T47D (cell line): ENCODE data around the gene ERBB3.
A peak's percentile ranks its signal among the peaks of the same experiment; 100 is the strongest.
"Not testable (repeated sequence)": the region's sequence is repeated elsewhere in the genome, so short reads cannot be mapped to it uniquely, and the experiment has no call there.

Experiments used
- DNase-seq, 2 experiments: peaks; one replicate each; pipeline versions ENCODE4 v3.0.0 to v3.0.0-alpha.2; 2011 to 2012; ENCODE audit warnings: low read depth in 1 of 2, low spot score in 1 of 2
- JUND ChIP-seq: IDR thresholded peaks from 2 replicates; pipeline ENCODE4 v1.6.1; 2012; ENCODE audit warnings: low read depth
- in situ Hi-C: cut with HindIII; loops from 2 replicates; pipeline ENCODE4 v1.10.0; 2016; ENCODE audit warnings: low sequenced_read_pairs, low pct_unique_long_range_greater_than_20kb

Gene ERBB3

GRCh38 chr12:56079723-56080555, at the start of gene ERBB3:
Gene ERBB3 (plus strand): TSS chr12:56080165. CDS start chr12:56080301, 136 bp downstream.
- in situ Hi-C loops = no loop called here

GRCh38 chr12:56031987-56032386, 48.0 kb upstream of the ERBB3 start:
- TF ChIP-seq JUND = no peak

More at GRCh38 chr12:56079723-56080555, at the start of gene ERBB3:
- TF ChIP-seq JUND = peak; percentile 50; the same call in 1 of the 2 replicates
- DNase-seq = peak; percentile 88 to 98

GRCh38 chr12:56034586-56035332, 45.2 kb upstream of the ERBB3 start:
- TF ChIP-seq JUND = no peak
- no peak for DNase-seq
- in situ Hi-C loops = no loop called here

More at GRCh38 chr12:56031987-56032386, 48.0 kb upstream of the ERBB3 start:
- DNase-seq = no peak
- in situ Hi-C loops = no loop called here

GRCh38 chr12:56037161-56037560, 42.8 kb upstream of the ERBB3 start:
- no peak for TF ChIP-seq JUND
- no peak for DNase-seq
- in situ Hi-C loops = no loop called here

GRCh38 chr12:56038022-56038655, 41.8 kb upstream of the ERBB3 start:
- TF ChIP-seq JUND = no peak
- no peak for DNase-seq
- in situ Hi-C loops = no loop called here

GRCh38 chr12:56040151-56040550, 39.8 kb upstream of the ERBB3 start:
- DNase-seq = no peak
- in situ Hi-C loops = no loop called here
- TF ChIP-seq JUND = no peak

GRCh38 chr12:56040963-56041551, 38.9 kb upstream of the ERBB3 start:
- no peak for DNase-seq
- TF ChIP-seq JUND = no peak
- in situ Hi-C loops = no loop called here

GRCh38 chr12:56041552-56042429, 38.2 kb upstream of the ERBB3 start, which contains the start of gene RPS26:
Gene RPS26 (plus strand): TSS chr12:56041918. CDS start chr12:56042167, 249 bp downstream.
- peak; percentile 57; the same call in 1 of the 2 replicates for TF ChIP-seq JUND
- DNase-seq = peak; percentile 69 to 100
- in situ Hi-C loops = no loop called here

GRCh38 chr12:56042430-56042813, 37.5 kb upstream of the ERBB3 start:
- in situ Hi-C loops, DNase-seq: not testable (repeated sequence)

- DNase-seq = no peak
- no peak for TF ChIP-seq JUND
- in situ Hi-C loops = no loop called here
Measured at GRCh38 chr12:56042843-56043242, 37.1 kb upstream of the ERBB3 start.

- no peak for TF ChIP-seq JUND
- in situ Hi-C loops = no loop called here
- DNase-seq = no peak
Measured at GRCh38 chr12:56046027-56046780, 33.8 kb upstream of the ERBB3 start.
